Lower lobe of right lung (tissue), 2 donors: ENCODE measurements around the gene PPP2R5E. TPM values are rescaled to one million over a fixed set of nuclear protein-coding genes. Genes with fewer than 3 reads are reported as not detected.

ENCODE experiments used
- ATAC-seq, 2 donors: fragments of 200-7000 bp; cut with Tn5 transposase; one replicate each; pipeline ENCODE4 v1.9.1; 2020 to 2022; ENCODE audit warnings: mild to moderate bottlenecking in 2 of 2, moderate library complexity in 2 of 2
- DNase-seq: peaks from one replicate; pipeline ENCODE4 v3.0.0-alpha.2; 2020
- H3K27ac ChIP-seq: fragments of 200-600 bp; one replicate; pipeline ENCODE4 v1.8.0; 2022
- H3K27me3 ChIP-seq: fragments of 200-600 bp; one replicate; pipeline ENCODE4 v1.8.0; 2022; ENCODE audit warnings: low read depth
- H3K36me3 ChIP-seq: fragments of 200-600 bp; one replicate; pipeline ENCODE4 v1.8.0; 2022; ENCODE audit warnings: mild to moderate bottlenecking
- H3K4me1 ChIP-seq: fragments of 200-600 bp; one replicate; pipeline ENCODE4 v1.8.0; 2022
- H3K4me3 ChIP-seq: fragments of 200-600 bp; one replicate; pipeline ENCODE4 v1.8.0; 2022; ENCODE audit warnings: mild to moderate bottlenecking
- H3K9me3 ChIP-seq: fragments of 200-600 bp; one replicate; pipeline ENCODE4 v1.8.0; 2022
- CTCF ChIP-seq: fragments of 200-600 bp; IDR thresholded peaks from one replicate; pipeline ENCODE4 v1.8.0; 2022; ENCODE audit warnings: antibody characterized with exemption, mild to moderate bottlenecking
- intact Hi-C: fragments of 100-400 bp; cut with DNase I; formaldehyde crosslinking; loops from one replicate; pipeline ENCODE4 v1.11.0; 2022
- total RNA-seq: library from RNA; stranded (reverse); fragmentation: NEBNext Ultra II Directional; extraction: Animal tissue kit (Norgen Biotek cat#: 25700); gene quantifications from one replicate; pipeline ENCODE4 v1.2.1, GENCODE V29; 2021
- donor health status: DM: no; HTN: yes; CAD: no; lungs with severe emphysema.

The PPP2R5E gene
- total RNA-seq, 1 donor from 2014 or later: 45.3 TPM

GRCh38 chr14:63357841-63358240, 185.3 kb downstream of the PPP2R5E start:
- no peaks in the 10 kb centered on the region for H3K9me3 ChIP-seq
- no peaks in the 10 kb centered on the region for H3K4me1 ChIP-seq
- ATAC-seq: no peak
- no peak for TF ChIP-seq CTCF
- DNase-seq: no peak
- H3K4me3 ChIP-seq: no peak overlapping the region
- no peaks in the 10 kb centered on the region for H3K36me3 ChIP-seq
- H3K27me3 ChIP-seq: no peaks in the 10 kb centered on the region
- intact Hi-C loops: no loop called here
- no peak overlapping the region for H3K27ac ChIP-seq

- intact Hi-C loops: no loop called here
- DNase-seq (no peak), ATAC-seq (no peak)
- Histone ChIP-seq H3K27me3 (no peaks in the 10 kb centered on the region), H3K9me3 (no peaks in the 10 kb centered on the region), H3K36me3 (no peaks in the 10 kb centered on the region), H3K4me1 (no peaks in the 10 kb centered on the region), H3K27ac (no peak overlapping the region), H3K4me3 (no peak overlapping the region)
- no peak for TF ChIP-seq CTCF
Observed at GRCh38 chr14:63345826-63346225, 197.4 kb downstream of the PPP2R5E start.

GRCh38 chr14:63344336-63344735, 198.8 kb downstream of the PPP2R5E start:
- no peaks in the 10 kb centered on the region for H3K27me3 ChIP-seq
- H3K4me3 ChIP-seq: no peak overlapping the region
- ATAC-seq (no peak), DNase-seq (no peak)
- TF ChIP-seq CTCF: no peak
- no peak overlapping the region for H3K27ac ChIP-seq
- intact Hi-C loops: no loop called here
- H3K36me3 ChIP-seq: no peaks in the 10 kb centered on the region
- H3K4me1 ChIP-seq: no peaks in the 10 kb centered on the region
- H3K9me3 ChIP-seq: no peaks in the 10 kb centered on the region

- no peaks in the 10 kb centered on the region for H3K9me3 ChIP-seq
- H3K4me3 ChIP-seq: no peak overlapping the region
- no peak overlapping the region for H3K27ac ChIP-seq
- H3K36me3 ChIP-seq: no peaks in the 10 kb centered on the region
- no peaks in the 10 kb centered on the region for H3K27me3 ChIP-seq
- no peak for ATAC-seq
- TF ChIP-seq CTCF: no peak
- no peak for DNase-seq
- no peaks in the 10 kb centered on the region for H3K4me1 ChIP-seq
- intact Hi-C loops: no loop called here
Observed at GRCh38 chr14:63343878-63344277, 199.3 kb downstream of the PPP2R5E start.

GRCh38 chr14:63342371-63342770, 200.8 kb downstream of the PPP2R5E start:
- Histone ChIP-seq H3K27me3 (no peaks in the 10 kb centered on the region), H3K36me3 (no peaks in the 10 kb centered on the region), H3K4me1 (no peaks in the 10 kb centered on the region), H3K4me3 (no peak overlapping the region), H3K9me3 (no peaks in the 10 kb centered on the region), H3K27ac (no peak overlapping the region)
- intact Hi-C loops: no loop called here
- no peak for ATAC-seq
- DNase-seq: no peak
- no peak for TF ChIP-seq CTCF
